Testis (tissue), 2 donors: Measurements from ENCODE around the gene ESPNL.

Source experiments
- CTCF ChIP-seq, 3 experiments: fragments of 450-650 bp in 2 of 3; fragments of 200-600 bp in 1 of 3; sonication (generic) in 1 of 3; IDR thresholded peaks; one replicate each; pipeline ENCODE4 v1.5.1; 2016 to 2019; ENCODE audit warnings: antibody characterized with exemption in 3 of 3, mild to moderate bottlenecking in 2 of 3, moderate library complexity in 1 of 3
- POLR2A ChIP-seq: fragments of 450-650 bp; IDR thresholded peaks from one replicate; pipeline ENCODE4 v1.6.1; 2017; ENCODE audit warnings: antibody characterized with exemption, mild to moderate bottlenecking, moderate library complexity

GRCh38 chr2:238094438-238095022 is 5.6 kb upstream of the ESPNL start:
- TF ChIP-seq CTCF (IDR thresholded peaks at IDR 0.05) (no peak), POLR2A (no peak)
